ENCODE measurements around the gene ZC3H7A.

DNA sequence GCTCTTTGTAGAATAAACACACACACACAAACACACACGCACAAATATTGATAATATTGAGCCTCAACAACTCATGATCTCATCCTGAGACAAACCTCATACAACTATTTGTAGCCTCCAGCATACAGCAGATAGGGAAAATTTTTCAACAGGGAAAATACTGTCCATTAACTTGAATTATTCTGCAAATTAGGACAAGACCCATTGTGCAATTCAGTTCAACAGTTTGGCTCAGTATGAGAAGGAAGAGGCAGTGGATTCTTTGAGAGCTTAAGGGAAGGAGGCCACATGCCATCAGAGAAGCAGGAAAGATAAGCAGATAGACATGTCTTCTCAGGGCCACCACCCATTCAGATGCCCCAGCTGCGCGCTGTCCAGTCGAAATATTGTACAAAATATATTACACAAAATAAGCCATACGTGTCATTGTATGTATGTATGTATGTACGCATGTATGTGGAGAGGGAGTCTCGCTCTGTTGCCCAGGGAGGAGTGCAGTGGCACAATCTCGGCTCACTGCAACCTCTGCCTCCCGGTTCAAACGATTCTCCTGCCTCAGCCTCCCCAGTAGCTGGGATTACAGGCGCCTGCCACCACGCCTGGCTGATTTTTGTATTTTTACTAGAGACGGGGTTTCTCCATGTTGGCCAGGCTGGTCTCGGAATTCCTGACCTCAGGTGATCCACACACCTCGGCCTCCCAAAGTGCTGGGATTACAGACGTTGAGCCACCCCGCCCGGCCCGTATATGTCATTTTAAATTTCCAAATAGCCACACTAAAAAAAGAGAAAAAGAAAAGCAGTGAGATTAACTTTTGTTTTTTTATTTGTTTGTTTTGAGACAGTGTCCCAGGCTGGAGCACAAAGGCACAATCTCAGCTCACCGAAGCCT lies 1.8 kb downstream of the ZC3H7A start:
- TF ChIP-seq AR (CRISPR knock-in tag; IDR thresholded peaks at IDR 0.05) (no peak), ETV6 (CRISPR knock-in tag; IDR thresholded peaks at IDR 0.05) (no peak), ZNF263 (CRISPR knock-in tag; IDR thresholded peaks at IDR 0.05; ENCODE audit: low read depth) (no peak), KAT7 (CRISPR knock-in tag; IDR thresholded peaks at IDR 0.05; ENCODE audit: borderline replicate concordance) (no peak), TCF7 (CRISPR knock-in tag; IDR thresholded peaks at IDR 0.05; ENCODE audit: low read depth) (no peak), PREB (CRISPR knock-in tag; IDR thresholded peaks at IDR 0.05; ENCODE audit: borderline replicate concordance) (no peak), FOXP1 (CRISPR knock-in tag; IDR thresholded peaks at IDR 0.05; ENCODE audit: borderline replicate concordance) (no peak), ELF4 (CRISPR knock-in tag; IDR thresholded peaks at IDR 0.05; ENCODE audit: low read depth) (no peak)
- TF ChIP-seq, protein P1, sequence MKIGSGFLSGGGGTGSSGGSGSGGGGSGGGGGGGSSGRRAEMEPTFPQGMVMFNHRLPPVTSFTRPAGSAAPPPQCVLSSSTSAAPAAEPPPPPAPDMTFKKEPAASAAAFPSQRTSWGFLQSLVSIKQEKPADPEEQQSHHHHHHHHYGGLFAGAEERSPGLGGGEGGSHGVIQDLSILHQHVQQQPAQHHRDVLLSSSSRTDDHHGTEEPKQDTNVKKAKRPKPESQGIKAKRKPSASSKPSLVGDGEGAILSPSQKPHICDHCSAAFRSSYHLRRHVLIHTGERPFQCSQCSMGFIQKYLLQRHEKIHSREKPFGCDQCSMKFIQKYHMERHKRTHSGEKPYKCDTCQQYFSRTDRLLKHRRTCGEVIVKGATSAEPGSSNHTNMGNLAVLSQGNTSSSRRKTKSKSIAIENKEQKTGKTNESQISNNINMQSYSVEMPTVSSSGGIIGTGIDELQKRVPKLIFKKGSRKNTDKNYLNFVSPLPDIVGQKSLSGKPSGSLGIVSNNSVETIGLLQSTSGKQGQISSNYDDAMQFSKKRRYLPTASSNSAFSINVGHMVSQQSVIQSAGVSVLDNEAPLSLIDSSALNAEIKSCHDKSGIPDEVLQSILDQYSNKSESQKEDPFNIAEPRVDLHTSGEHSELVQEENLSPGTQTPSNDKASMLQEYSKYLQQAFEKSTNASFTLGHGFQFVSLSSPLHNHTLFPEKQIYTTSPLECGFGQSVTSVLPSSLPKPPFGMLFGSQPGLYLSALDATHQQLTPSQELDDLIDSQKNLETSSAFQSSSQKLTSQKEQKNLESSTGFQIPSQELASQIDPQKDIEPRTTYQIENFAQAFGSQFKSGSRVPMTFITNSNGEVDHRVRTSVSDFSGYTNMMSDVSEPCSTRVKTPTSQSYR (CRISPR knock-in tag; IDR thresholded peaks at IDR 0.05), result no peak
- TF ChIP-seq, protein P2, sequence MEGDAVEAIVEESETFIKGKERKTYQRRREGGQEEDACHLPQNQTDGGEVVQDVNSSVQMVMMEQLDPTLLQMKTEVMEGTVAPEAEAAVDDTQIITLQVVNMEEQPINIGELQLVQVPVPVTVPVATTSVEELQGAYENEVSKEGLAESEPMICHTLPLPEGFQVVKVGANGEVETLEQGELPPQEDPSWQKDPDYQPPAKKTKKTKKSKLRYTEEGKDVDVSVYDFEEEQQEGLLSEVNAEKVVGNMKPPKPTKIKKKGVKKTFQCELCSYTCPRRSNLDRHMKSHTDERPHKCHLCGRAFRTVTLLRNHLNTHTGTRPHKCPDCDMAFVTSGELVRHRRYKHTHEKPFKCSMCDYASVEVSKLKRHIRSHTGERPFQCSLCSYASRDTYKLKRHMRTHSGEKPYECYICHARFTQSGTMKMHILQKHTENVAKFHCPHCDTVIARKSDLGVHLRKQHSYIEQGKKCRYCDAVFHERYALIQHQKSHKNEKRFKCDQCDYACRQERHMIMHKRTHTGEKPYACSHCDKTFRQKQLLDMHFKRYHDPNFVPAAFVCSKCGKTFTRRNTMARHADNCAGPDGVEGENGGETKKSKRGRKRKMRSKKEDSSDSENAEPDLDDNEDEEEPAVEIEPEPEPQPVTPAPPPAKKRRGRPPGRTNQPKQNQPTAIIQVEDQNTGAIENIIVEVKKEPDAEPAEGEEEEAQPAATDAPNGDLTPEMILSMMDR (IDR thresholded peaks at IDR 0.05), result no peak
- TF ChIP-seq, protein P3, sequence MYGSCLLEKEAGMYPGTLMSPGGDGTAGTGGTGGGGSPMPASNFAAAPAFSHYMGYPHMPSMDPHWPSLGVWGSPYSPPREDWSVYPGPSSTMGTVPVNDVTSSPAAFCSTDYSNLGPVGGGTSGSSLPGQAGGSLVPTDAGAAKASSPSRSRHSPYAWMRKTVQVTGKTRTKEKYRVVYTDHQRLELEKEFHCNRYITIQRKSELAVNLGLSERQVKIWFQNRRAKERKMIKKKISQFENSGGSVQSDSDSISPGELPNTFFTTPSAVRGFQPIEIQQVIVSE (CRISPR knock-in tag; IDR thresholded peaks at IDR 0.05; ENCODE audit: borderline replicate concordance), result no peak
